ENCODE results near the gene STRAP. TPM values are rescaled to one million over a fixed set of nuclear protein-coding genes. Genes with fewer than 3 reads are reported as not detected.
"Not testable (repeated sequence)": the region's sequence is repeated elsewhere in the genome, so short reads cannot be mapped to it uniquely, and the experiment has no call there.

Gene STRAP
- total and polyA plus RNA-seq, 3 experiments from 2014 or later: 112 to 185 (median 179) TPM

DNA sequence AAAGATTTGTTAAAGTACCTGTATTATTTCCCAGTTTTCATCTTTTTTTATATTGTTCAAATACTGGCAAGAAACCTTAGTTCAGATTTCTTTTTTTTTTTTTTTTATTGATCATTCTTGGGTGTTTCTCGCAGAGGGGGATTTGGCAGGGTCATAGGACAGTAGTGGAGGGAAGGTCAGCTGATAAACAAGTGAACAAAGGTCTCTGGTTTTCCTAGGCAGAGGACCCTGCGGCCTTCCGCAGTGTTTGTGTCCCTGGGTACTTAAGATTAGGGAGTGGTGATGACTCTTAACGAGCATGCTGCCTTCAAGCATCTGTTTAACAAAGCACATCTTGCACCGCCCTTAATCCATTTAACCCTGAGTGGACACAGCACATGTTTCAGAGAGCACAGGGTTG, 29.7 kb downstream of the STRAP start:
- H3K36me3 ChIP-seq (ENCODE audit: insufficient read depth, low read length); H3K36me3 Mint-ChIP-seq; H3K9me3 Mint-ChIP-seq; DNase-seq; H3K27me3 Mint-ChIP-seq; H3K27ac ChIP-seq (ENCODE audit: low read depth, low read length); H3K4me1 ChIP-seq (ENCODE audit: insufficient read depth, low read length); H3K27me3 ChIP-seq (ENCODE audit: insufficient read depth, low read length, poor library complexity, severe bottlenecking); H3K9me3 ChIP-seq (ENCODE audit: low read length): not testable (repeated sequence)
- H3K4me3 ChIP-seq (ENCODE audit: low read length): peak overlapping the region; percentile 51
- H3K4me3 Mint-ChIP-seq: peak overlapping the region; percentile 87 to 93 (median 89)
- POLR2A ChIA-PET: interaction anchor here (1.1 to 1.8 kb wide), 2 partner anchors 22 to 29 kb away, joined by 3 to 12 read pairs; partner anchors contain the start of gene STRAP
- peaks cover 11 to 24% (median 22%) of the 10 kb centered on the region in 3 donors for H3K4me1 Mint-ChIP-seq
- peak overlapping the region; percentile 37 to 96 (median 84) for H3K27ac Mint-ChIP-seq
- CTCF ChIA-PET: interaction anchor here (1.5 to 3.1 kb wide), 2 partner anchors 10 to 13 kb away, joined by 3 to 11 read pairs; no protein-coding TSS in a partner anchor

DNA sequence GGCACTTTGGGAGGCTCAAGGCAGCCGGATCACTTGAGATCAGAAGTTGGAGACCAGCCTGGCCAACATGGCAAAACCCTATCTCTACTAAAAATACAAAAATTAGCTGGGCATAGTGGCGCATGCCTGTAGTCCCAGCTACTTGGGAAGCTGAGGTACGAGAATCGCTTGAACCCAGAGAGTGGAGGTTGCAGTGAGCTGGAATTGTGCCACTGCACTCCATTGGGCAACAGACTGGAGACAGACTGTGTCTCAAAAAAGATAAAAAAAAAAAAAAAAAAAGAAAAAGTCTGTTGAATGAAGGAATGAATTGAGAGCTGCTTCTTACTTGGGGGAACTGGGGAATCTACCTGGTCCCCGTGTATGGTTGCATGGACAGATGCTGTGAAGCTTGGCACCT, 31.9 kb downstream of the STRAP start:
- H3K4me3 Mint-ChIP-seq; H3K4me3 ChIP-seq (ENCODE audit: low read length); H3K9me3 ChIP-seq (ENCODE audit: low read length); H3K27me3 ChIP-seq (ENCODE audit: insufficient read depth, low read length, poor library complexity, severe bottlenecking); CTCF ChIA-PET; H3K4me1 ChIP-seq (ENCODE audit: insufficient read depth, low read length); H3K36me3 ChIP-seq (ENCODE audit: insufficient read depth, low read length); H3K27ac Mint-ChIP-seq; H3K27ac ChIP-seq (ENCODE audit: low read depth, low read length); POLR2A ChIA-PET; DNase-seq; H3K27me3 Mint-ChIP-seq; H3K9me3 Mint-ChIP-seq: not testable (repeated sequence)
- Mint-ChIP-seq H3K4me1 (peaks cover 14 to 24% (median 22%) of the 10 kb centered on the region in 3 donors), H3K36me3 (peaks cover 0 to 13% (median 0%) of the 10 kb centered on the region in 3 donors)

DNA sequence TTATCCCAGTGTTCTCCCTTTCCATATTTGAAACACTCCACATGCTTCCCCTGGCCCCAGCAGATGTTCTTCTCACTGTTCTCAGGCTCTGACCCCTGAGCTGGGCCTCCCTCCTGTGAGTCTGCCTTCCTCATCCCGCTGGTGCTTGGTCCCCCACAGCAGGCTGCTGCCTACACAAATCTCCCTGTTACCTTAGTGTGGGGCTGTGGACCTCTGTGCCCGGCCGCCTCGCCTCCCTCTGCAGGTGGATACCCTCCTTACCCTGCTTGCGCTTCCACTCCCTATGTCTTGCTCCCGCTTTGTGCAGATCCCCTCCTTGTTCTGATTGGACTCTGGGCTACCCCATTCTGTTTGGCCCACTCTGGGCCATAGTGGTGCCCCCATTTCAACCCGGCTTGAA, 35.9 kb downstream of the STRAP start:
- DNase-seq: no peak
- Mint-ChIP-seq H3K36me3 (peaks cover 0 to 8% (median 0%) of the 10 kb centered on the region in 3 donors), H3K27ac (peak overlapping the region in 1 of 8 donors; percentile 47), H3K4me1 (peaks cover 4 to 12% (median 4%) of the 10 kb centered on the region in 3 donors), H3K4me3 (no peak overlapping the region), H3K27me3 (no peaks in the 10 kb centered on the region), H3K9me3 (no peaks in the 10 kb centered on the region)
- ChIA-PET CTCF (no interaction called here), POLR2A (no interaction called here)
- no peaks in the 10 kb centered on the region for H3K9me3 ChIP-seq (ENCODE audit: low read length)
- no peaks in the 10 kb centered on the region for H3K4me1 ChIP-seq (ENCODE audit: insufficient read depth, low read length)
- no peak overlapping the region for H3K4me3 ChIP-seq (ENCODE audit: low read length)
- H3K27me3 ChIP-seq (ENCODE audit: insufficient read depth, low read length, poor library complexity, severe bottlenecking): no peaks in the 10 kb centered on the region
- no peaks in the 10 kb centered on the region for H3K36me3 ChIP-seq (ENCODE audit: insufficient read depth, low read length)
- no peak overlapping the region for H3K27ac ChIP-seq (ENCODE audit: low read depth, low read length)

DNA sequence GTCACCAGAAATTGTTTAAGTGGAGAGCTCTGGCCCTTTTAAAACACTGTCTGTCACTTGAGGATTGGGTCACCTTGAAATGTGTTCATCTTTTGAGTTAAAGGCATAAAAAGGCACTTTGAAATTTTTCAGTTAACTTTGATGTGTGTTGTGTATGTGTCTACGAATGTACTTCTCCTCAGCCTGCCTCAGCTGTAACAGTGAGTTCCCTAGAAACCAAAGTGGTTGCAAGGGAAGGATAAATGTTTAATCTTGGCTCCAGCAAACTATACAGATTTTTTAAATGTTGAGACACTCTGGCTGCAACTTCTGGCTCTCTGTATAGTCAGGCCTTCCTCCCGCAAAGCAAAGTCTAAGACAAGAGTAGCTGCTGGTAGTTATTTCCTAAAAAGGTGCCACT, 37.2 kb downstream of the STRAP start:
- Histone ChIP-seq H3K4me3 (ENCODE audit: low read length) (no peak overlapping the region), H3K4me1 (ENCODE audit: insufficient read depth, low read length) (no peaks in the 10 kb centered on the region), H3K27me3 (ENCODE audit: insufficient read depth, low read length, poor library complexity, severe bottlenecking) (no peaks in the 10 kb centered on the region), H3K9me3 (ENCODE audit: low read length) (no peaks in the 10 kb centered on the region), H3K27ac (ENCODE audit: low read depth, low read length) (no peak overlapping the region), H3K36me3 (ENCODE audit: insufficient read depth, low read length) (no peaks in the 10 kb centered on the region)
- Mint-ChIP-seq H3K9me3 (no peaks in the 10 kb centered on the region), H3K4me1 (peaks cover 4 to 18% (median 4%) of the 10 kb centered on the region in 3 donors), H3K27me3 (no peaks in the 10 kb centered on the region), H3K4me3 (no peak overlapping the region), H3K36me3 (peaks cover 0 to 8% (median 1%) of the 10 kb centered on the region in 3 donors), H3K27ac (peak overlapping the region in 1 of 8 donors; percentile 38)
- DNase-seq: no peak
- ChIA-PET CTCF (no interaction called here), POLR2A (no interaction called here)

DNA sequence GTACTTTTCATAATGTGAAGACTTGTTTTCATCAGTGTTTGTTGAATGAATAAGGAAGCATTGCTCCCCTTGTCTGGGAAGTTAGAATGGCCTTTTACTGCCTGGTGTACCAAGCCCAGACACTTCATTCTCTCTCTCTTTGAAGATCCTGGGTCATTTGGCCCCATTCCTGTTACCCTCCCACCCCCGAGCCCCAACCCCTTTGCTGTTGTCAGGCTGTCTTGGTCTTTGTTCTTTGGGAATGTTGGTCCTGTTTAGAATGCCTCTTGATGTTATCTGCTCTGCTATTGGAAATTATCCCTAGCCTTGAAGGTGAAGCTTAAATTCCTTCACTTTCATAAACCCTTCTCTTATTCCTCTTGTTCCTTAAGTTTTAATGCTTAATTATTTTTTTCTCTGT, 42.8 kb downstream of the STRAP start:
- no peaks in the 10 kb centered on the region for H3K9me3 ChIP-seq (ENCODE audit: low read length)
- H3K4me1 ChIP-seq (ENCODE audit: insufficient read depth, low read length): no peaks in the 10 kb centered on the region
- H3K4me3 ChIP-seq (ENCODE audit: low read length): no peak overlapping the region
- H3K36me3 ChIP-seq (ENCODE audit: insufficient read depth, low read length): no peaks in the 10 kb centered on the region
- peaks cover 0 to 1% (median 0%) of the 10 kb centered on the region in 3 donors for H3K36me3 Mint-ChIP-seq
- POLR2A ChIA-PET: no interaction called here
- H3K27ac ChIP-seq (ENCODE audit: low read depth, low read length): no peak overlapping the region
- CTCF ChIA-PET: no interaction called here
- DNase-seq: no peak
- no peak overlapping the region for H3K27ac Mint-ChIP-seq
- no peaks in the 10 kb centered on the region for H3K9me3 Mint-ChIP-seq
- no peak overlapping the region for H3K4me3 Mint-ChIP-seq
- H3K4me1 Mint-ChIP-seq: peaks cover 4 to 18% (median 7%) of the 10 kb centered on the region in 3 donors
- no peaks in the 10 kb centered on the region for H3K27me3 Mint-ChIP-seq
- no peaks in the 10 kb centered on the region for H3K27me3 ChIP-seq (ENCODE audit: insufficient read depth, low read length, poor library complexity, severe bottlenecking)

DNA sequence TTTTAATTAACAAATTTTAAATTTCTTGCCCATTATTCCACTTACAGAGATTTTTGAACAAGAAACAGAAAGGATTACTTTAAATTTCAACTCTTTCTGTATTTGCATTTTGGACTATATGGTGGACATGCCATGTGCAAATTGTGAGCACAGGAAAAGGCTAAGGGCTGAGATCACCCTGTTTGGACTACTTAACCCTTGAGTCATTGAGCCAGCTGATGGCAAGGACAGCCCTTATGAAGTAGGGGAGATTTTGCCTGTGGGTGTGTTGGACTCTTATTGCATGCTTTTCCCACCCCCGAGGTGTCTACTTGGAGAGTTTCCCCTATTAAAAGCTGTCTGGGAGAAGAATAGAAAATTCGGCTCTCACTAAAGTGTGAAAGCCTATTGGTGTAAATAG, 46.2 kb downstream of the STRAP start:
- Histone ChIP-seq H3K4me1 (ENCODE audit: insufficient read depth, low read length) (no peaks in the 10 kb centered on the region), H3K4me3 (ENCODE audit: low read length) (no peak overlapping the region), H3K9me3 (ENCODE audit: low read length) (no peaks in the 10 kb centered on the region), H3K36me3 (ENCODE audit: insufficient read depth, low read length) (no peaks in the 10 kb centered on the region), H3K27ac (ENCODE audit: low read depth, low read length) (no peak overlapping the region), H3K27me3 (ENCODE audit: insufficient read depth, low read length, poor library complexity, severe bottlenecking) (no peaks in the 10 kb centered on the region)
- DNase-seq: no peak
- CTCF ChIA-PET: no interaction called here
- H3K27me3 Mint-ChIP-seq: no peaks in the 10 kb centered on the region
- H3K4me1 Mint-ChIP-seq: peaks cover 4 to 5% (median 5%) of the 10 kb centered on the region in 3 donors
- peaks cover 0 to 2% (median 0%) of the 10 kb centered on the region in 5 donors for H3K9me3 Mint-ChIP-seq
- H3K27ac Mint-ChIP-seq: no peak overlapping the region
- peaks cover 1 to 6% (median 4%) of the 10 kb centered on the region in 3 donors for H3K36me3 Mint-ChIP-seq
- POLR2A ChIA-PET: no interaction called here
- no peak overlapping the region for H3K4me3 Mint-ChIP-seq

DNA sequence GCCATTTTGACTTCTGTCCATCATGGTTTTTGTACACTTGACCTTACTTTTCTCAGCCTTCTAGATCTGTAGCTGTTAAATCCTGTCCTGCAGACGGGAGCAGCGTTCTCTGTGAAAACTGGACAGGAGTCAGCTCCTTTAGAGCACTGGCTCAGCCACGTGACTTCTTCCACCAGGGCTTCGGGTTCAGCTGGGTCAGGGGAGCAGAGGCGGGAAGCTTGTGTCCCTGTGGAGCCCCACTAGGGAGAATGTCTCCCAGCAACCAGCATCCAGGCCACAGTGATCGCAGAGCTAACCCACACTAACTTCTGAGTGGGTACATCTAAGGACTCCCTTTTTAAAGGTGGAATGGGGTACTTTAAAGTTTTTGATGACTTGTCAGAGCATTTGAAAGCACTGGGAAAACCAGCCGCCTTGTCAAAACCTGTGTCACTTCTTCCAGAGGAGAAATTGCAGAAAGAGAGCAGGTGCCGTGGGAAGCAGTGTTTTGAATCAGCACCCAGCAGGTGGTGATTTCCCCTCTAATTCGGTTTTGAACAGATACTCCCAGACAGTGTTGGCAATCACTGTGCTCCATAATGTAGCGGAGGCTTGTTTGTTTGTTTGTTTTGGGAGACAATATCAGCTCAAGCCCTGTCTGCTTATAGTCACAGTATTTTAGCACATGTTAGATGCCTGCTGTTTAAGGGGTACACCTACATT, 46.8 kb downstream of the STRAP start:
- POLR2A ChIA-PET: no interaction called here
- H3K4me1 Mint-ChIP-seq: peaks cover 0 to 5% (median 4%) of the 10 kb centered on the region in 3 donors
- DNase-seq: no peak
- no peaks in the 10 kb centered on the region for H3K27me3 Mint-ChIP-seq
- Histone ChIP-seq H3K27ac (ENCODE audit: low read depth, low read length) (no peak overlapping the region), H3K9me3 (ENCODE audit: low read length) (no peaks in the 10 kb centered on the region), H3K27me3 (ENCODE audit: insufficient read depth, low read length, poor library complexity, severe bottlenecking) (no peaks in the 10 kb centered on the region), H3K4me3 (ENCODE audit: low read length) (no peak overlapping the region), H3K4me1 (ENCODE audit: insufficient read depth, low read length) (no peaks in the 10 kb centered on the region), H3K36me3 (ENCODE audit: insufficient read depth, low read length) (no peaks in the 10 kb centered on the region)
- peaks cover 0 to 12% (median 4%) of the 10 kb centered on the region in 3 donors for H3K36me3 Mint-ChIP-seq
- peaks cover 0 to 2% (median 0%) of the 10 kb centered on the region in 5 donors for H3K9me3 Mint-ChIP-seq
- CTCF ChIA-PET: no interaction called here
- H3K27ac Mint-ChIP-seq: no peak overlapping the region
- H3K4me3 Mint-ChIP-seq: no peak overlapping the region

DNA sequence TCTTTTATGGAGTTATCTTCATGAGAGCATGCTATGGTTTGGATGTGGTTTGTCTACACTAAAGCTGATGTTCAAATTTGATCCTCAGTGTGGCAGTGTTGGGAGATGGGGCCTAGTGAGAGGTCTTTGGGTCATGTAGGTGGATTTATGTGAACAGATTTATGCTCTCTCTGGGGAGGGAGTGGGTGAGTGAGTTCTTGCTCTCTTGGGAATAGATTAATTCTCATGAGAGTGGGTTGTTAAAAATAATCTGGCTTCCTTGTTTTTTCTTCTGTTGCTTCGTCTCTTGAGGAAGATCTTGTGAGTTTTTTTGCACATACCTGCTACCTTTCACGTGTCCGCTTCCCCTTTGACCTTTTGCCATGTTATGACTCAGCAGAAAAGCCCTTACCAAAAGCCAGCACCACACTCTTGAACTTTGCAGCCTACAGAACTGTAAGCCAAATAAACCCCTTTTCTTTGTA, 49.4 kb downstream of the STRAP start:
- no peaks in the 10 kb centered on the region for H3K36me3 ChIP-seq (ENCODE audit: insufficient read depth, low read length)
- H3K9me3 ChIP-seq (ENCODE audit: low read length): no peaks in the 10 kb centered on the region
- no peak overlapping the region for H3K4me3 Mint-ChIP-seq
- ChIA-PET POLR2A (no interaction called here), CTCF (no interaction called here)
- no peaks in the 10 kb centered on the region for H3K4me1 ChIP-seq (ENCODE audit: insufficient read depth, low read length)
- no peaks in the 10 kb centered on the region for H3K27me3 ChIP-seq (ENCODE audit: insufficient read depth, low read length, poor library complexity, severe bottlenecking)
- no peak overlapping the region for H3K4me3 ChIP-seq (ENCODE audit: low read length)
- peaks cover 0 to 18% (median 4%) of the 10 kb centered on the region in 3 donors for H3K36me3 Mint-ChIP-seq
- no peak overlapping the region for H3K27ac ChIP-seq (ENCODE audit: low read depth, low read length)
- H3K4me1 Mint-ChIP-seq: peaks cover 0 to 2% (median 1%) of the 10 kb centered on the region in 3 donors
- peaks cover 0 to 3% (median 0%) of the 10 kb centered on the region in 5 donors for H3K9me3 Mint-ChIP-seq
- H3K27ac Mint-ChIP-seq: no peak overlapping the region
- DNase-seq: no peak
- no peaks in the 10 kb centered on the region for H3K27me3 Mint-ChIP-seq
